Mesenchymal stem cell (in vitro differentiated cells and primary cell): ENCODE results near the gene HPS4.

Source experiments
- DNase-seq: peaks from one replicate; pipeline ENCODE4 v3.0.0-alpha.2; 2013
- H2AFZ ChIP-seq: one replicate; pipeline ENCODE4 v1.6.1; 2013; ENCODE audit warnings: low read depth, mild to moderate bottlenecking, control low read depth, inconsistent platforms, low read length, moderate library complexity
- H2AK5ac ChIP-seq: 2 replicates; pipeline ENCODE4 v1.6.1; 2013; ENCODE audit warnings: low read length, moderate library complexity, mild to moderate bottlenecking, inconsistent platforms; ENCODE audit not compliant: severe bottlenecking
- H2BK120ac ChIP-seq: one replicate; pipeline ENCODE4 v1.6.1; 2013; ENCODE audit warnings: low read depth, mild to moderate bottlenecking, inconsistent platforms, low read length, moderate library complexity
- H2BK12ac ChIP-seq, 2 experiments: one replicate each; pipeline ENCODE4 v1.6.1; 2013; ENCODE audit warnings: inconsistent platforms in 2 of 2, low read length in 2 of 2, mild to moderate bottlenecking in 2 of 2, moderate library complexity in 2 of 2, control low read depth in 1 of 2
- H2BK15ac ChIP-seq: one replicate; pipeline ENCODE4 v1.6.1; 2013; ENCODE audit warnings: mild to moderate bottlenecking, low read depth, inconsistent platforms; ENCODE audit not compliant: poor library complexity, severe bottlenecking
- H2BK5ac ChIP-seq: 2 replicates; pipeline ENCODE4 v1.6.1; 2013; ENCODE audit warnings: low read depth, mild to moderate bottlenecking, low read length, control low read depth, inconsistent platforms; ENCODE audit not compliant: poor library complexity, severe bottlenecking
- H3K14ac ChIP-seq, 2 experiments: one replicate each; pipeline ENCODE4 v1.6.1; 2013; ENCODE audit warnings: inconsistent platforms in 2 of 2, low read length in 2 of 2, control low read depth in 1 of 2, mild to moderate bottlenecking in 1 of 2, moderate library complexity in 1 of 2
- H3K18ac ChIP-seq, 2 experiments: one replicate each; pipeline ENCODE4 v1.6.1; 2013; ENCODE audit warnings: inconsistent platforms in 2 of 2, low read length in 2 of 2, control low read depth in 1 of 2, low read depth in 1 of 2, mild to moderate bottlenecking in 1 of 2
- H3K23ac ChIP-seq, 2 experiments: one replicate each; pipeline ENCODE4 v1.6.1; 2013; ENCODE audit warnings: inconsistent platforms in 2 of 2, low read length in 2 of 2, mild to moderate bottlenecking in 2 of 2, moderate library complexity in 2 of 2, control low read depth in 1 of 2
- H3K27ac ChIP-seq: 2 replicates; pipeline ENCODE4 v1.5.1; 2013; ENCODE audit warnings: mild to moderate bottlenecking, moderate library complexity, low read length, control low read depth, inconsistent platforms; ENCODE audit not compliant: poor library complexity, severe bottlenecking
- H3K27me3 ChIP-seq, 2 experiments: 2 replicates each; pipeline versions ENCODE4 v1.6.1 to v1.7.0; 2013; ENCODE audit warnings: low read length in 2 of 2, mild to moderate bottlenecking in 2 of 2, moderate library complexity in 2 of 2, control low read depth in 1 of 2, inconsistent platforms in 1 of 2; ENCODE audit not compliant: control insufficient read depth in 1 of 2, insufficient read depth in 1 of 2
- H3K36me3 ChIP-seq, 2 experiments: 2 replicates each; pipeline versions ENCODE4 v1.6.1 to v1.7.0; 2013; ENCODE audit warnings: low read length in 2 of 2, control low read depth in 1 of 2, inconsistent platforms in 1 of 2, low read depth in 1 of 2, mild to moderate bottlenecking in 1 of 2; ENCODE audit not compliant: insufficient read depth in 2 of 2, control insufficient read depth in 1 of 2
- H3K4ac ChIP-seq, 2 experiments: one replicate each; pipeline ENCODE4 v1.6.1; 2013; ENCODE audit warnings: inconsistent platforms in 2 of 2, low read length in 2 of 2, mild to moderate bottlenecking in 2 of 2, moderate library complexity in 2 of 2, control low read depth in 1 of 2, low read depth in 1 of 2
- H3K4me1 ChIP-seq: 2 replicates; pipeline ENCODE4 v1.6.1; 2013; ENCODE audit warnings: low read depth, low read length, control low read depth; ENCODE audit not compliant: control insufficient read depth, insufficient read depth
- H3K4me2 ChIP-seq: 2 replicates; pipeline ENCODE4 v1.6.1; 2013; ENCODE audit warnings: low read length, mild to moderate bottlenecking, inconsistent platforms; ENCODE audit not compliant: poor library complexity, severe bottlenecking
- H3K4me3 ChIP-seq, 2 experiments: 2 replicates each; pipeline versions ENCODE4 v1.5.1 to v1.7.0; 2013; ENCODE audit warnings: low read length in 2 of 2, mild to moderate bottlenecking in 2 of 2, control low read depth in 1 of 2, low read depth in 1 of 2; ENCODE audit not compliant: insufficient read depth in 1 of 2
- H3K79me1 ChIP-seq: replicated peaks from 2 replicates; pipeline ENCODE4 v1.6.1; 2013; ENCODE audit warnings: mild to moderate bottlenecking, control low read depth, low read length, inconsistent platforms; ENCODE audit not compliant: poor library complexity, severe bottlenecking
- H3K9ac ChIP-seq: 2 replicates; pipeline ENCODE4 v1.7.0; 2013; ENCODE audit warnings: mild to moderate bottlenecking, low read length, moderate library complexity
- H3K9me3 ChIP-seq: 2 replicates; pipeline ENCODE4 v1.7.0; 2013; ENCODE audit warnings: mild to moderate bottlenecking, low read length; ENCODE audit not compliant: control insufficient read depth
- H4K8ac ChIP-seq: one replicate; pipeline ENCODE4 v1.6.1; 2013; ENCODE audit warnings: inconsistent platforms, mild to moderate bottlenecking, low read length, moderate library complexity
- H4K91ac ChIP-seq: one replicate; pipeline ENCODE4 v1.6.1; 2013; ENCODE audit warnings: mild to moderate bottlenecking, low read length, inconsistent platforms
- WGBS: methylation state at CpG from one replicate; pipeline ENCODE4 v1.1.7; 2013; ENCODE audit warnings: mixed read lengths; 5-methylcytosine and 5-hydroxymethylcytosine counted together

HPS4 gene

DNA sequence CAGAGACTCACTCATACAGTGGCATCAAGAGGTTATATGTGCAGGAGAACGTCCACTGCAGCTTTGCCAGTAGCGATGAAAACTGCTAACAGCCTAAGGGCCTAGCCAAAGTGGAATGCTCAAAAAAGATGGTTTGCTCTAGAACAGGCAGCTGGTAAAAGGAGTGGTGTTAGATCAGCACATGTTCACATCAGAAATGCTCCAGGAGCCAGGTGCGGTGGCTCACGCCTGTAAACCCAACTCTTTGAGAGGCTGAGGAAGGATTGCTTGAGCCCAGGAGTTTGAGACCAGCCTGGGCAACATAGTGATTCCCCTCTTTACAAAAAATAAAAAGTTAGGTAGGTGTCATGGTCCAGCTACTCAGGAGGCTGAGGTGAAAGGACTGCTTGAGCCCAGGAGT, 39.0 kb upstream of the HPS4 start:
- H2BK15ac ChIP-seq, result no peak overlapping the region
- no peak overlapping the region for H3K23ac ChIP-seq
- H3K4me2 ChIP-seq, result no peak overlapping the region
- H3K4me1 ChIP-seq, result no peaks in the 10 kb centered on the region
- H3K27me3 ChIP-seq, result no peaks in the 10 kb centered on the region
- H4K8ac ChIP-seq, result no peak overlapping the region
- no peak overlapping the region for H4K91ac ChIP-seq
- H3K79me1 ChIP-seq, result no peaks in the 10 kb centered on the region
- no peak overlapping the region for H2BK12ac ChIP-seq
- no peak overlapping the region for H3K9ac ChIP-seq
- no peak overlapping the region for H2BK120ac ChIP-seq
- H3K18ac ChIP-seq, result no peak overlapping the region
- no peak overlapping the region for H3K4me3 ChIP-seq
- DNase-seq, result no peak
- H3K4ac ChIP-seq, result no peak overlapping the region
- H2BK5ac ChIP-seq, result no peak overlapping the region
- no peak overlapping the region for H3K27ac ChIP-seq
- H3K14ac ChIP-seq, result no peak overlapping the region
- no peak overlapping the region for H2AK5ac ChIP-seq
- 97% methylated on average over 4 of the region's 4 CpGs for WGBS
- H3K9me3 ChIP-seq, result no peaks in the 10 kb centered on the region
- H3K36me3 ChIP-seq, result peaks cover 3 to 21% of the 10 kb centered on the region in 2 experiments
- H2AFZ ChIP-seq, result no peak overlapping the region

DNA sequence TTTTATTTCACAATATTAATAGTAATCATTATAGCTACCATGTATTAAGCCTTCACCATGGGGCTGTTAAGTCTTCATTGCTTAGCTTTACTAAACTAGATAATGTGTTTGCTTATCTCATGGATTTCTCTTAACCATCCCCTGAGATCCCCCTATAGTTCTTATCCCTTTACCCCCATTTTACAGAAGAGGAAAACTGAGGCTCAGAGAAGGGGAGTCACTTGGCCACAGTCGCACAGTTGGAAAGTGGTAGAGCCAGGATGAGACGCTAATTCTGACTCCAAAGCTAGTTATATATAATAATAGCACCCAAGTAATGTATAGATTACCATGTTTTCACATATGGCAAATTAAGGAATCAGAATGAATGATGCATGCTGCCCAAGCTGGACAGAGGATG, 38.4 kb upstream of the HPS4 start:
- Histone ChIP-seq H2BK5ac (no peak overlapping the region), H3K23ac (no peak overlapping the region), H3K27me3 (no peaks in the 10 kb centered on the region), H2AK5ac (no peak overlapping the region), H3K36me3 (peaks cover 0 to 18% of the 10 kb centered on the region in 2 experiments), H3K18ac (no peak overlapping the region), H3K79me1 (no peaks in the 10 kb centered on the region), H3K9me3 (no peaks in the 10 kb centered on the region), H4K91ac (no peak overlapping the region), H2AFZ (no peak overlapping the region), H2BK120ac (no peak overlapping the region), H3K4me1 (no peaks in the 10 kb centered on the region), H3K4ac (no peak overlapping the region), H3K27ac (no peak overlapping the region), H3K4me2 (no peak overlapping the region), H2BK12ac (no peak overlapping the region), H3K14ac (no peak overlapping the region), H4K8ac (no peak overlapping the region), H3K9ac (no peak overlapping the region), H3K4me3 (no peak overlapping the region), H2BK15ac (no peak overlapping the region)
- WGBS, result no CpG with 5 or more reads among the region's 2 CpGs
- no peak for DNase-seq

DNA sequence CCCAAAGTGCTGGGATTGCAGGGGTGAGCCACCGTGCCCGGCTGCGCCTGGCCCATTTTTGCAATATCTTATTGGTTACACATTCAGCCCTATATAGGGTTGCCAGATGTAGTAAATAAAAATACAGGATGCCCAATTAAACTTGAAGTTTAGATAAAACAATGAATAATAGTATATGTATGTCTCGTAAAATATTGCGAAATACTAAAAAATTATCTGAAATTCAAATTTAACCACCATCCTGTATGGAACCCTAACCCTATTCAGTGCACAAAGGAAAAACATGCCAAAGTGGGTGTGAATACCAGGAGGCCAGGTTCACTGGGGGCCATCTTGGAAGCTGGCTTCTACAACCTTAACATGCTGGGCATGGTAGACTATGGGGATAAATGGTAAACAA, 33.8 kb upstream of the HPS4 start:
- DNase-seq, result no peak
- no peak overlapping the region for H3K23ac ChIP-seq
- H3K4me3 ChIP-seq, result no peak overlapping the region
- no peak overlapping the region for H2BK5ac ChIP-seq
- no peak overlapping the region for H4K91ac ChIP-seq
- peaks cover 2% of the 10 kb centered on the region for H3K4me1 ChIP-seq
- 100% methylated on average over 3 of the region's 5 CpGs for WGBS
- no peak overlapping the region for H3K4ac ChIP-seq
- H2AK5ac ChIP-seq, result no peak overlapping the region
- H2BK120ac ChIP-seq, result no peak overlapping the region
- peaks cover 16% of the 10 kb centered on the region for H3K79me1 ChIP-seq
- no peak overlapping the region for H2BK12ac ChIP-seq
- no peak overlapping the region for H2BK15ac ChIP-seq
- no peaks in the 10 kb centered on the region for H3K27me3 ChIP-seq
- H4K8ac ChIP-seq, result no peak overlapping the region
- no peak overlapping the region for H3K14ac ChIP-seq
- no peak overlapping the region for H2AFZ ChIP-seq
- H3K36me3 ChIP-seq, result no peaks in the 10 kb centered on the region
- no peak overlapping the region for H3K9ac ChIP-seq
- no peak overlapping the region for H3K4me2 ChIP-seq
- no peak overlapping the region for H3K27ac ChIP-seq
- H3K18ac ChIP-seq, result no peak overlapping the region
- no peaks in the 10 kb centered on the region for H3K9me3 ChIP-seq

- H2BK12ac ChIP-seq, result no peak overlapping the region
- WGBS, result 96% methylated on average over 1 of the region's 1 CpG
- peaks cover 3% of the 10 kb centered on the region for H3K4me1 ChIP-seq
- no peak overlapping the region for H4K8ac ChIP-seq
- H2BK5ac ChIP-seq, result no peak overlapping the region
- H2BK15ac ChIP-seq, result no peak overlapping the region
- H2BK120ac ChIP-seq, result no peak overlapping the region
- H4K91ac ChIP-seq, result no peak overlapping the region
- H3K18ac ChIP-seq, result no peak overlapping the region
- no peak overlapping the region for H3K23ac ChIP-seq
- H3K4me3 ChIP-seq, result no peak overlapping the region
- H3K4me2 ChIP-seq, result no peak overlapping the region
- no peak overlapping the region for H2AFZ ChIP-seq
- H3K14ac ChIP-seq, result no peak overlapping the region
- H2AK5ac ChIP-seq, result no peak overlapping the region
- H3K36me3 ChIP-seq, result no peaks in the 10 kb centered on the region
- DNase-seq, result no peak
- H3K9ac ChIP-seq, result no peak overlapping the region
- H3K27me3 ChIP-seq, result no peaks in the 10 kb centered on the region
- no peaks in the 10 kb centered on the region for H3K9me3 ChIP-seq
- no peak overlapping the region for H3K4ac ChIP-seq
- no peak overlapping the region for H3K27ac ChIP-seq
- peaks cover 16% of the 10 kb centered on the region for H3K79me1 ChIP-seq
Observed at GRCh38 chr22:26516503-26516902, 32.9 kb upstream of the HPS4 start.
